PC-9 (cell line): ENCODE measurements around the gene NPEPL1. TPM values are rescaled to one million over a fixed set of nuclear protein-coding genes. Genes with fewer than 3 reads are reported as not detected.

Source experiments
- BruUV-seq: library from RNA; stranded (reverse); fragments of 400-500 nt; replicated peaks from 2 replicates; lab custom pipeline; 2021; lab: Mats Ljungman, UMichigan
- CTCF ChIA-PET: fragments of 300-600 bp; sonication (Branson Sonifier 250); formaldehyde crosslinking; loops from one replicate; lab custom pipeline; 2022; ENCODE audit warnings: antibody characterized with exemption; lab: Charles Lee
- POLR2A ChIA-PET: fragments of 300-600 bp; sonication (Branson Sonifier 250); formaldehyde crosslinking; loops from one replicate; lab custom pipeline; 2022; ENCODE audit warnings: antibody characterized with exemption; ENCODE audit not compliant: unreplicated experiment; lab: Charles Lee
- DNase-seq, 2 experiments: peaks; one replicate each; pipeline versions ENCODE4 v3.0.0 to v3.0.0-alpha.2; 2015 to 2022; ENCODE audit warnings: mixed read lengths in 1 of 2
- H2AFZ ChIP-seq: fragments of 200-600 bp; sonication (generic); 2 replicates; pipeline ENCODE4 v1.8.1; 2017; ENCODE audit warnings: antibody characterized with exemption
- H3F3A ChIP-seq: fragments of 200-600 bp; sonication (generic); 2 replicates; pipeline ENCODE4 v1.8.1; 2017; ENCODE audit warnings: antibody characterized with exemption, mild to moderate bottlenecking, low read depth; ENCODE audit not compliant: insufficient read depth
- H3K27ac ChIP-seq: fragments of 200-600 bp; sonication (generic); 2 replicates; pipeline ENCODE4 v1.6.1; 2016; ENCODE audit warnings: mixed run types
- H3K27me3 ChIP-seq: fragments of 200-600 bp; sonication (generic); 2 replicates; pipeline ENCODE4 v1.6.1; 2016; ENCODE audit warnings: low read depth, mixed run types; ENCODE audit not compliant: insufficient read depth
- H3K36me3 ChIP-seq: fragments of 200-600 bp; sonication (generic); 2 replicates; pipeline ENCODE4 v1.6.1; 2016; ENCODE audit warnings: low read depth, mixed run types
- H3K4me1 ChIP-seq: fragments of 200-600 bp; sonication (generic); replicated peaks from 2 replicates; pipeline ENCODE4 v1.6.1; 2016; ENCODE audit warnings: mixed run types; ENCODE audit not compliant: insufficient read depth
- H3K4me2 ChIP-seq: fragments of 200-600 bp; sonication (generic); 2 replicates; pipeline ENCODE4 v1.6.1; 2017; ENCODE audit warnings: mixed run types
- H3K4me3 ChIP-seq: fragments of 200-600 bp; sonication (generic); 2 replicates; pipeline ENCODE4 v1.6.1; 2016; ENCODE audit warnings: mixed run types
- H3K79me2 ChIP-seq: fragments of 200-600 bp; sonication (generic); 2 replicates; pipeline ENCODE4 v1.6.1; 2017; ENCODE audit warnings: low read depth, mixed run types
- H3K9me2 ChIP-seq: fragments of 200-600 bp; sonication (generic); 2 replicates; pipeline ENCODE4 v1.8.1; 2017; ENCODE audit warnings: mild to moderate bottlenecking; ENCODE audit not compliant: insufficient read depth
- H3K9me3 ChIP-seq: fragments of 200-600 bp; sonication (generic); 2 replicates; pipeline ENCODE4 v1.8.1; 2016; ENCODE audit warnings: low read depth; ENCODE audit not compliant: insufficient read depth
- H4K20me1 ChIP-seq: fragments of 200-600 bp; sonication (generic); 2 replicates; pipeline ENCODE4 v1.8.1; 2017; ENCODE audit not compliant: insufficient read depth
- EZH2 ChIP-seq: fragments of 200-600 bp; sonication (generic); IDR thresholded peaks from 2 replicates; pipeline ENCODE4 v1.8.0; 2017; ENCODE audit warnings: antibody characterized with exemption, low read depth
- intact Hi-C: fragments of 100-400 bp; cut with micrococcal nuclease; formaldehyde crosslinking; loops from one replicate; pipeline ENCODE4 v1.10.0; 2022; ENCODE audit not compliant: unreplicated experiment
- total RNA-seq: library from RNA; stranded (reverse); gene quantifications from 2 replicates; pipeline ENCODE4 v1.2.3, GENCODE V29; 2021
- TF ChIP-seq, protein P1 (sequence below): fragments of 200-600 bp; sonication (generic); conservative IDR thresholded peaks from 2 replicates; pipeline ENCODE4 v1.6.1; 2017; ENCODE audit warnings: mixed run types, antibody characterized with exemption, mild to moderate bottlenecking, moderate library complexity

The NPEPL1 gene
- total RNA-seq, 1 experiment from 2014 or later = 24.0 TPM

DNA sequence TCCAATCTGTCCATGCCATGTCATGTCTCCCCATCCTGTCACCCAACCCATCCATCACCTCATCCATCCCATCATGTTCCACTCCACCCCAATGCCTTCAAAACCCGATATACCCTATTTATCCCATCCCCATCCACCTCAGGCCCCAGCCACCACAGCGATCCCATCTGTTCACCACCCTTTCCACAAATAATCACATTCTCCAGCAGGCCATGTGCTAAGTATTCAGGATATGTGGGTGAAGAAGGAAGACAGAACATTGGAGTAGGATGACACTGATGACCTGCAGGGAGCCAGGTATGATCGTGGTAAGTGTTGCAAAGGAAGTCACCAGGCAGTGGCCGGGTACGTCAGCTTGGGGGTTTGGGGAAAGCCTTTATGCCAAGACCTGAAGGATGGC, 48.8 kb downstream of the NPEPL1 start:
- Histone ChIP-seq H3K27me3 (peaks cover 87% of the 10 kb centered on the region), H4K20me1 (no peaks in the 10 kb centered on the region), H3K9me2 (no peaks in the 10 kb centered on the region; the same call in 1 of the 2 replicates), H3K79me2 (no peaks in the 10 kb centered on the region), H3K4me1 (no peaks in the 10 kb centered on the region), H2AFZ (no peak overlapping the region), H3K4me2 (no peak overlapping the region), H3F3A (no peaks in the 10 kb centered on the region), H3K9me3 (no peaks in the 10 kb centered on the region), H3K4me3 (no peak overlapping the region), H3K27ac (no peak overlapping the region), H3K36me3 (no peaks in the 10 kb centered on the region)
- intact Hi-C loops = no loop called here
- POLR2A ChIA-PET = no interaction called here
- no TSS peak for BruUV-seq
- DNase-seq = no peak
- TF ChIP-seq, protein P1, sequence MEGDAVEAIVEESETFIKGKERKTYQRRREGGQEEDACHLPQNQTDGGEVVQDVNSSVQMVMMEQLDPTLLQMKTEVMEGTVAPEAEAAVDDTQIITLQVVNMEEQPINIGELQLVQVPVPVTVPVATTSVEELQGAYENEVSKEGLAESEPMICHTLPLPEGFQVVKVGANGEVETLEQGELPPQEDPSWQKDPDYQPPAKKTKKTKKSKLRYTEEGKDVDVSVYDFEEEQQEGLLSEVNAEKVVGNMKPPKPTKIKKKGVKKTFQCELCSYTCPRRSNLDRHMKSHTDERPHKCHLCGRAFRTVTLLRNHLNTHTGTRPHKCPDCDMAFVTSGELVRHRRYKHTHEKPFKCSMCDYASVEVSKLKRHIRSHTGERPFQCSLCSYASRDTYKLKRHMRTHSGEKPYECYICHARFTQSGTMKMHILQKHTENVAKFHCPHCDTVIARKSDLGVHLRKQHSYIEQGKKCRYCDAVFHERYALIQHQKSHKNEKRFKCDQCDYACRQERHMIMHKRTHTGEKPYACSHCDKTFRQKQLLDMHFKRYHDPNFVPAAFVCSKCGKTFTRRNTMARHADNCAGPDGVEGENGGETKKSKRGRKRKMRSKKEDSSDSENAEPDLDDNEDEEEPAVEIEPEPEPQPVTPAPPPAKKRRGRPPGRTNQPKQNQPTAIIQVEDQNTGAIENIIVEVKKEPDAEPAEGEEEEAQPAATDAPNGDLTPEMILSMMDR = no peak
- TF ChIP-seq EZH2 = no peak
- CTCF ChIA-PET = no interaction called here

DNA sequence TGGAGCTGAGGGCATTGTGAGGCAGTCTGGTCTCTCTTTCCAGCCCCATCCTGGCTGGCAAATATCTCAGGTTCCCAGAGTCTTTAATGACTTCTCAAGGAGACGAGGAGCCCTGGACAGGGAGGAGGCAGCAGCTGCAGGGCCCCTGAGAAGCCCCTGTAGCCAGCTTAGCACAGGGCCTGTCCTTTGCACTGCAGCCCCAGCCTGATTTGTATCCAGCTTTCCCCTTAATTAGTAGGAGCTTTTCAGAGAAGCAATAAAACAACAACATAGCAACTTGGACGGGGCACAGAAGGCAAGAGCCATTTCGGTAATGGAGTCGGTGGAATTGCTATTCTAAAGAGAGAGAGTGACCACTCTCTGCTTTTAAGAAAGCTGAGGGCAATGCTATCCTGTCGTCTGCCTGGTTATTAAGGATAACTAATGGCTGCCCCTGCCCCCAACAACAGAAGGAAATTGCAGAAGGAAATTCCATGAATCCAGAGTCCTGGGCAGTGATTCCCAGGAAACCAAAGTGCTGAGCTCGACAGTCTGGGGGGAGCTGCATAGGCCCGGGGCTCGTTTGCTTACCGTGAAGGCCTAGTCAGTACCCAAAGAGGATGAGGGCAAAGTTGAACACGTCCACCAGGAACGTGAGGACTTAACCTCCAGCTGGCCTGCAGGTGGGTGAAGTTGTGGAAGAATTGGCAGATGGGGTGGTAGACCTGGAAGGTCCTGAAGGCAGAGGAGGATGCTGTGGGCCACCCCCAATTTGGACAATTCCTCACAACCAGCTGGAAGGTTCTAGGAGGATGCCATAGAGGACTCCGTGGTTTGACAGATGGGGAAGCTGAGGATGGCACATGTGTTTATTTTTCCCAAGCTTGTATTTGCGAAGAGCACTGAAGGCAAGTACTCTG, 50.3 kb downstream of the NPEPL1 start:
- TF ChIP-seq, protein P1 = no peak
- TF ChIP-seq EZH2 = no peak
- POLR2A ChIA-PET = no interaction called here
- peaks cover 92% of the 10 kb centered on the region for H3K27me3 ChIP-seq
- H3K4me1 ChIP-seq = no peaks in the 10 kb centered on the region
- no peak for DNase-seq
- BruUV-seq = no TSS peak
- no peak overlapping the region for H3K27ac ChIP-seq
- H3K9me2 ChIP-seq = no peaks in the 10 kb centered on the region
- no peak overlapping the region for H3K4me3 ChIP-seq
- no peak overlapping the region for H3K4me2 ChIP-seq
- no peaks in the 10 kb centered on the region for H3K36me3 ChIP-seq
- CTCF ChIA-PET = no interaction called here
- H3K9me3 ChIP-seq = no peaks in the 10 kb centered on the region
- H2AFZ ChIP-seq = no peak overlapping the region; the same call in 1 of the 2 replicates
- intact Hi-C loops = no loop called here
- no peaks in the 10 kb centered on the region for H3F3A ChIP-seq
- no peaks in the 10 kb centered on the region for H3K79me2 ChIP-seq
- H4K20me1 ChIP-seq = no peaks in the 10 kb centered on the region

DNA sequence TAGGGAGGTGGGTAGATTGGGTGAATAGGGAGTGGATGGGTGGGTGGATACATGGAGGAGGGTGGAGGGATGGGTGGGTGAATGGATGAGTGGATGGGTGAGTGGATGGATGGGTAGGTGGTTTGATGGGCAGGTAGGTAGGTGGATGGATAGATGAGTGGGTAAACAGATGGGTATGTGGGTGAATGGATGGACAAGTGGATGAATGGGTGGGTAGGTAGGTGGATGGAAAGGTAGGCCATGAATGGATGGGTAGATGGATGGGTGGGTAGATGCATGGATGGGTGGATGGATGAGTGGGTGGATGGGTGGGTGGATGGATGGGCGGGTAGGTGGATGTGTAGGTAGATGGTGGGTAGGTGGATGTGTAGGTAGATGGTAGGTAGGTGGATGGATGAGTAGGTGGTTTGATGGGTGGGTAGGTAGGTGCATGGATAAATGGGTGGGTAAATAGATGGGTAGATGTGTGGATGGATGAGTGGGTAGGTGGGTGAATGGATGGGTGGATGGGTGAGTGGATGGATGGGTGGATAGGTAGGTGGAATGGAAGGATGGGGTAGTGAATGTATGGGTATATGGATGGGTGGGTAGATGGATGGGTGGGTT, 51.4 kb downstream of the NPEPL1 start:
- BruUV-seq = no TSS peak
- H4K20me1 ChIP-seq = no peaks in the 10 kb centered on the region
- CTCF ChIA-PET = no interaction called here
- no peaks in the 10 kb centered on the region for H3K9me3 ChIP-seq
- H3K4me2 ChIP-seq = no peak overlapping the region
- POLR2A ChIA-PET = no interaction called here
- TF ChIP-seq EZH2 = no peak
- TF ChIP-seq, protein P1 = no peak
- H3F3A ChIP-seq = no peaks in the 10 kb centered on the region
- no peak overlapping the region for H2AFZ ChIP-seq
- no peaks in the 10 kb centered on the region for H3K9me2 ChIP-seq
- peaks cover 92% of the 10 kb centered on the region for H3K27me3 ChIP-seq
- H3K4me1 ChIP-seq = no peaks in the 10 kb centered on the region
- no peak overlapping the region for H3K27ac ChIP-seq
- no peaks in the 10 kb centered on the region for H3K79me2 ChIP-seq
- H3K4me3 ChIP-seq = no peak overlapping the region
- no peak for DNase-seq
- intact Hi-C loops = no loop called here
- no peaks in the 10 kb centered on the region for H3K36me3 ChIP-seq
